Mesendoderm (in vitro differentiated cells): ENCODE results near the gene TCF12.
"Not testable (repeated sequence)": the region's sequence is repeated elsewhere in the genome, so short reads cannot be mapped to it uniquely, and the experiment has no call there.

Experiments used
- DNase-seq: peaks from one replicate; pipeline ENCODE4 v3.0.0; 2013
- H2AK5ac ChIP-seq: 2 replicates; pipeline ENCODE4 v1.6.1; 2013; ENCODE audit warnings: low read length, inconsistent platforms
- H2BK120ac ChIP-seq: 2 replicates; pipeline ENCODE4 v1.6.1; 2013; ENCODE audit warnings: low read depth, mild to moderate bottlenecking, low read length, moderate library complexity, mixed read lengths
- H2BK15ac ChIP-seq: replicated peaks from 2 replicates; pipeline ENCODE4 v1.6.1; 2013; ENCODE audit warnings: low read depth, mild to moderate bottlenecking, moderate library complexity
- H2BK5ac ChIP-seq: 2 replicates; pipeline ENCODE4 v1.6.1; 2013; ENCODE audit warnings: low read length, inconsistent platforms
- H3K18ac ChIP-seq: 2 replicates; pipeline ENCODE4 v1.6.1; 2013; ENCODE audit warnings: mild to moderate bottlenecking, low read length, mixed read lengths
- H3K23ac ChIP-seq: one replicate; pipeline ENCODE4 v1.6.1; 2013; ENCODE audit warnings: low read length
- H3K27ac ChIP-seq: 2 replicates; pipeline ENCODE4 v1.5.1; 2013; ENCODE audit warnings: low read depth, mild to moderate bottlenecking, inconsistent platforms, low read length, moderate library complexity
- H3K27me3 ChIP-seq: 2 replicates; pipeline ENCODE4 v1.6.1; 2013; ENCODE audit warnings: low read length, control low read depth, mild to moderate bottlenecking, inconsistent platforms; ENCODE audit not compliant: insufficient read depth, poor library complexity
- H3K36me3 ChIP-seq: 2 replicates; pipeline ENCODE4 v1.6.1; 2013; ENCODE audit warnings: low read length, inconsistent platforms; ENCODE audit not compliant: control insufficient read depth, insufficient read depth
- H3K4ac ChIP-seq: one replicate; pipeline ENCODE4 v1.6.1; 2013; ENCODE audit warnings: low read depth, mild to moderate bottlenecking, low read length, moderate library complexity
- H3K4me1 ChIP-seq: 2 replicates; pipeline ENCODE4 v1.6.1; 2013; ENCODE audit warnings: low read depth, low read length, inconsistent platforms; ENCODE audit not compliant: control insufficient read depth
- H3K4me2 ChIP-seq: 2 replicates; pipeline ENCODE4 v1.6.1; 2013; ENCODE audit warnings: low read length
- H3K4me3 ChIP-seq: 2 replicates; pipeline ENCODE4 v1.5.1; 2013; ENCODE audit warnings: mild to moderate bottlenecking, low read length
- H3K56ac ChIP-seq: one replicate; pipeline ENCODE4 v1.6.1; 2013; ENCODE audit warnings: low read length
- H3K79me1 ChIP-seq: 2 replicates; pipeline ENCODE4 v1.6.1; 2013; ENCODE audit warnings: low read length, inconsistent platforms
- H3K79me2 ChIP-seq: 2 replicates; pipeline ENCODE4 v1.6.1; 2013; ENCODE audit warnings: mild to moderate bottlenecking, low read length; ENCODE audit not compliant: control insufficient read depth, insufficient read depth
- H3K9ac ChIP-seq: 2 replicates; pipeline ENCODE4 v1.6.1; 2013; ENCODE audit warnings: low read length, inconsistent platforms
- H4K5ac ChIP-seq: one replicate; pipeline ENCODE4 v1.6.1; 2013; ENCODE audit warnings: low read length
- H4K8ac ChIP-seq: one replicate; pipeline ENCODE4 v1.6.1; 2013; ENCODE audit warnings: low read depth, mild to moderate bottlenecking, control low read depth, low read length, moderate library complexity
- WGBS: extraction: QIAGEN DNeasy Blood & Tissue Kit; methylation state at CpG from one replicate; pipeline ENCODE4 v1.1.7; 2013; ENCODE audit warnings: low lambda C conversion rate, missing lambda C conversion rate; ENCODE audit not compliant: insufficient coverage; ENCODE audit errors: extremely low coverage; 5-methylcytosine and 5-hydroxymethylcytosine counted together

The TCF12 gene

DNA sequence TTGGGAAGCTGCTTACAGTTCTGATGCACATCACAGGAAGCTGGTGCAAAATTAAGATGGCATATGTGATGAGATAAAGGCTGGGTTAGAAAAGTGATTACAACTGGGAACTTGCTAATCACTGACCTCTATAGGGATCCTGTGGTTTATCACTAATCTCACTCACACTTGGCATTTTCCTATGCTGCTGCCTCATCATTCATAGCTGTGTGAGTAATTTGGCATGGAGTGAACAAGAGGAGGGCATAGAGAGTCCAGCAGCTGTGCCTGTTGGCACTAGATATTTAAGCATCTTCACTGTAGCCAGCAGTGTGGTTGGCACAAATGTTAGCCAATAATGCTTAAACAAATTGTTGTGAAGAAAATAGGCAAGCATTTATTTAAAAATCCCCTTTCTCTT lies 240.1 kb downstream of the TCF12 start:
- no peak overlapping the region for H3K23ac ChIP-seq
- no peak overlapping the region for H3K18ac ChIP-seq
- no peaks in the 10 kb centered on the region for H3K4me1 ChIP-seq
- no peak overlapping the region for H2BK5ac ChIP-seq
- H3K56ac ChIP-seq, result no peak overlapping the region
- no peak overlapping the region for H2BK15ac ChIP-seq
- H3K4me3 ChIP-seq, result no peak overlapping the region
- no peak overlapping the region for H2AK5ac ChIP-seq
- H3K4me2 ChIP-seq, result no peak overlapping the region
- H3K27me3 ChIP-seq, result no peaks in the 10 kb centered on the region
- H3K9ac ChIP-seq, result no peak overlapping the region
- no peak overlapping the region for H2BK120ac ChIP-seq
- no peaks in the 10 kb centered on the region for H3K36me3 ChIP-seq
- H4K8ac ChIP-seq, result no peak overlapping the region
- DNase-seq, result peak; percentile 50
- H3K79me1 ChIP-seq, result no peaks in the 10 kb centered on the region
- no peak overlapping the region for H3K27ac ChIP-seq
- no peaks in the 10 kb centered on the region for H3K79me2 ChIP-seq
- no peak overlapping the region for H4K5ac ChIP-seq
- no peak overlapping the region for H3K4ac ChIP-seq

DNA sequence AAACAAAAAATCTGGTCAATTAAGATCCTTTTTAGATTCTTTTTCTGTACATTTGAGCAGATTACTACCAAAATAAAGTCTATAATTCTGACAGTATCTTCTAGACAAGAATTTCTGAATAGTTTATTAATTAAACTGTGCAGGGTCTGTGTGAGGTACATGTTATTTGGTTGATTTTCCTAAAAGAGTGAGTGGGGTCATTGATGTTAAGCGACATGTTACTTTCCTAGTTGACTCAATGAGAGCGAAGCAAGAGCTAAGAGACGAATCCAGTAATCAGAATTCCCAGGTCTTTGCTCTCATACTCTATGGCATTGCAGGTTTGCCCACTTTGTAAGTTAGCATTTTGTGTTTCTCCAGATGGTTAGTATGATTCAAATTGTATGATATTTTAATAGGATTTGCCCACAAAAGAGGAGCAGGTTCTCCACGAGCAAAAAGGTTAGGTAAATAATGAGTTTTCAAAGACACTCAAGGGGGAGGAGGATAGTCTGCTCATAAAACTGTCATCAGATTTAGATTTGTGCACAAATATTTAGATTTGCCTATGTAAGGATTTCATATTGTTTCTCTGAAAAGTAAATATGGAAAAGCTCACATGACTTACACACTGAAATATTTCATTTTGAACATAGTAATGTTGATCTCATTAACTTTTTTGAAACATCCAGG lies 240.7 kb downstream of the TCF12 start:
- H3K56ac ChIP-seq, result no peak overlapping the region
- H3K4me2 ChIP-seq, result no peak overlapping the region
- H3K4ac ChIP-seq, result no peak overlapping the region
- no peak overlapping the region for H3K4me3 ChIP-seq
- H3K36me3 ChIP-seq, result no peaks in the 10 kb centered on the region
- H3K27ac ChIP-seq, result no peak overlapping the region
- H3K79me2 ChIP-seq, result no peaks in the 10 kb centered on the region
- WGBS, result no CpG with 5 or more reads among the region's 4 CpGs
- H3K4me1 ChIP-seq, result no peaks in the 10 kb centered on the region
- no peak overlapping the region for H3K18ac ChIP-seq
- no peak overlapping the region for H4K8ac ChIP-seq
- no peak for DNase-seq
- H3K79me1 ChIP-seq, result no peaks in the 10 kb centered on the region
- no peak overlapping the region for H2BK5ac ChIP-seq
- no peak overlapping the region for H4K5ac ChIP-seq
- no peak overlapping the region for H2BK120ac ChIP-seq
- no peak overlapping the region for H3K9ac ChIP-seq
- H3K23ac ChIP-seq, result no peak overlapping the region
- no peak overlapping the region for H2AK5ac ChIP-seq
- no peaks in the 10 kb centered on the region for H3K27me3 ChIP-seq
- H2BK15ac ChIP-seq, result no peak overlapping the region

GRCh38 chr15:57159767-57160166 lies 241.3 kb downstream of the TCF12 start:
- no peaks in the 10 kb centered on the region for H3K36me3 ChIP-seq
- H3K27ac ChIP-seq, result no peak overlapping the region
- no peak overlapping the region for H2AK5ac ChIP-seq
- H3K23ac ChIP-seq, result no peak overlapping the region
- no peaks in the 10 kb centered on the region for H3K79me1 ChIP-seq
- H3K4me3 ChIP-seq, result no peak overlapping the region
- H2BK120ac ChIP-seq, result no peak overlapping the region
- H4K8ac ChIP-seq, result no peak overlapping the region
- no peak overlapping the region for H2BK15ac ChIP-seq
- H3K27me3 ChIP-seq, result no peaks in the 10 kb centered on the region
- no peak overlapping the region for H4K5ac ChIP-seq
- H2BK5ac ChIP-seq, result no peak overlapping the region
- no peak overlapping the region for H3K4me2 ChIP-seq
- no peak overlapping the region for H3K4ac ChIP-seq
- H3K18ac ChIP-seq, result no peak overlapping the region
- no peaks in the 10 kb centered on the region for H3K4me1 ChIP-seq
- H3K56ac ChIP-seq, result no peak overlapping the region
- no peak for DNase-seq
- no peaks in the 10 kb centered on the region for H3K79me2 ChIP-seq
- no peak overlapping the region for H3K9ac ChIP-seq

GRCh38 chr15:57160823-57161560 lies 242.5 kb downstream of the TCF12 start:
- H2BK5ac ChIP-seq, result no peak overlapping the region
- no peak overlapping the region for H3K4ac ChIP-seq
- H2BK15ac ChIP-seq, result no peak overlapping the region
- no peak overlapping the region for H3K4me2 ChIP-seq
- no peaks in the 10 kb centered on the region for H3K36me3 ChIP-seq
- H3K4me1 ChIP-seq, result no peaks in the 10 kb centered on the region
- H4K8ac ChIP-seq, result no peak overlapping the region
- H4K5ac ChIP-seq, result no peak overlapping the region
- no peak overlapping the region for H3K4me3 ChIP-seq
- no peak overlapping the region for H3K18ac ChIP-seq
- no peak overlapping the region for H2BK120ac ChIP-seq
- no peak overlapping the region for H3K9ac ChIP-seq
- H3K27me3 ChIP-seq, result no peaks in the 10 kb centered on the region
- H3K56ac ChIP-seq, result no peak overlapping the region
- H3K79me1 ChIP-seq, result no peaks in the 10 kb centered on the region
- WGBS, result no CpG with 5 or more reads among the region's 2 CpGs
- no peaks in the 10 kb centered on the region for H3K79me2 ChIP-seq
- H3K23ac ChIP-seq, result no peak overlapping the region
- H2AK5ac ChIP-seq, result no peak overlapping the region
- H3K27ac ChIP-seq, result no peak overlapping the region
- no peak for DNase-seq

DNA sequence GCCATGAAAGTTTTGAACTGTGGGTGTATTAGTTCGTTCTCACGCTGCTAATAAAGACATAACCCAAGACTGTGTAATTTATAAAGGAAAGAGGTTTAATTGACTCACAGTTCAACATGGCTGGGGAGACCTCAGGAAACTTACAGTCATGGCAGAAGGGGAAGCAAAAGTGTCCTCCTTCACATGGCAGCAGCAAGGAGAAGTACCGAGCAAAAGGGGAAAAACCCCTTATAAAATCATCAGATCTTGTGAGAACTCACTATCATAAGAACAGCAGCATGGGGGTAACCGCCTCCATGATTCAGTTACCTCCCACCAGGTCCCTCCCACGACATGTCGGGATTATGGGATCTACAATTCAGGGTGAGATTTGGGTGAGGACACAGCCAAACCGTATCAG lies 245.8 kb downstream of the TCF12 start:
- H3K56ac ChIP-seq, H3K27ac ChIP-seq, H3K79me2 ChIP-seq, H4K8ac ChIP-seq, H3K4ac ChIP-seq, H3K27me3 ChIP-seq, H3K9ac ChIP-seq, H3K4me2 ChIP-seq, H3K4me3 ChIP-seq, H3K36me3 ChIP-seq, H3K23ac ChIP-seq, H3K79me1 ChIP-seq, H2AK5ac ChIP-seq, H3K4me1 ChIP-seq, H4K5ac ChIP-seq, H2BK15ac ChIP-seq, H2BK5ac ChIP-seq, H3K18ac ChIP-seq, DNase-seq, H2BK120ac ChIP-seq: not testable (repeated sequence)
- no CpG with 5 or more reads among the region's 7 CpGs for WGBS

DNA sequence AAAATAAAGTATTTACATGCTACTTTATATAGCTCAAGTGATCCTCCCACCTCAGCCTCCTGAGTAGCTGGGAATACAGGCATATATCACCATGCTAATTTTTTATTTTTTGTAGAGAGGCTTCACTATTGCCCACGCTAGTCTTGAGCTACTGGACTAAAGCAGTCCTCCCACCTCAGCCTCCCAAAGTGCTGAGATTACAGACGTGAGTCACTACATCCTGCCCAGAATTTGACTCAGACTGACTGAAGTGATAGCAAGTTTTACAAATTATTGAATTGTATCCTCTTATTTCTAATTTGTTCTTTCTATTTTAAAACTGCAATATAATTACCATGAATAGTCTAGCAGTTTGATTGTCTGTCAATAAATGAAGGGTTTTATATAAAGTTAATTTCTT lies 247.5 kb downstream of the TCF12 start:
- H2BK120ac ChIP-seq, result no peak overlapping the region
- no peak overlapping the region for H3K56ac ChIP-seq
- no peaks in the 10 kb centered on the region for H3K79me2 ChIP-seq
- no peak overlapping the region for H4K5ac ChIP-seq
- no peak overlapping the region for H3K27ac ChIP-seq
- H3K27me3 ChIP-seq, result no peaks in the 10 kb centered on the region
- H3K23ac ChIP-seq, result no peak overlapping the region
- no peak overlapping the region for H3K4me3 ChIP-seq
- no peak overlapping the region for H3K18ac ChIP-seq
- H3K4me2 ChIP-seq, result no peak overlapping the region
- H3K4ac ChIP-seq, result no peak overlapping the region
- H3K36me3 ChIP-seq, result no peaks in the 10 kb centered on the region
- no peaks in the 10 kb centered on the region for H3K4me1 ChIP-seq
- no peak overlapping the region for H3K9ac ChIP-seq
- no peak for DNase-seq
- WGBS, result no CpG with 5 or more reads among the region's 2 CpGs
- H3K79me1 ChIP-seq, result no peaks in the 10 kb centered on the region
- no peak overlapping the region for H4K8ac ChIP-seq
- H2BK5ac ChIP-seq, result no peak overlapping the region
- H2AK5ac ChIP-seq, result no peak overlapping the region
- H2BK15ac ChIP-seq, result no peak overlapping the region
